RPMI8226 (cell line): ENCODE data around the gene KIF26A.

Source experiments
- DNase-seq: peaks from one replicate; pipeline ENCODE4 v3.0.0-alpha.2; 2015

Gene KIF26A

DNA sequence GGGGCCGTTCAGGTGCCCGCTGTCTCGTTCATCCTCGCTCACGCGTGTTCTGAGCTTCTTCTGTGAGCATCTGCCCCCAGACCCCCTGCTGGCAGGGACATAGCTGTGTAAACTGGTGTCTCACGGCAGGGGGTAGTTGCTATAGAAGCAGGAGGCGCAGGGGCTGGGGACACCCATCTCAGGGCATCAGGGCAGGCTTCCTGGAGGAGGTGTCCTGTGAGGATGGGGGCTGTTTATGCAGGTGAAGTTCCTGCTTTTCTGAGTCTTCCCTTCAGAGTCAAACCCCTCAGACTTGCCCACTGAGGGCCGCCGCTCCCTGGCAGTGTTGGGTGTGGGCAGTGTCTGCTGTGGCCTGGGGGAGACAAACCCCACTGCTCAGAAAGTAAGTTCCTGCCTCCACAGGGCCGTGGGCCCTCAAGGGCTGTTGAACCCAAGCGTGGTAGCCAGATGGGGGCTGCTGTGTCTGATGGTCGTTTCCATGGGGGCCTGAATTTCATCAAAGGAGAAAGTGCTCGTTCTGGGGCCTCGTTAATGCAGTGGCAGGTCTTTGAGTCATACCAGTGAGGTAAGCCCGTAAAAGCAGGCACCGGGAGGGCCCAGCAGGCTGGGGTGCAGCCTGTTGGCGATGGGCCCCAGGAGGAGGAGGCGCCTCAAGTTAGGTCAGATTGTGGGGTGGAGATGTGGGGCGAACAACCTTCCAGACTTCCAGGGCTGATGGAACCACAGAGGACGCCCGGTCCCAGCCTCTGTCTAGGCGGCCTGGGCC lies 23.4 kb downstream of the KIF26A start:
- no peak for DNase-seq

DNA sequence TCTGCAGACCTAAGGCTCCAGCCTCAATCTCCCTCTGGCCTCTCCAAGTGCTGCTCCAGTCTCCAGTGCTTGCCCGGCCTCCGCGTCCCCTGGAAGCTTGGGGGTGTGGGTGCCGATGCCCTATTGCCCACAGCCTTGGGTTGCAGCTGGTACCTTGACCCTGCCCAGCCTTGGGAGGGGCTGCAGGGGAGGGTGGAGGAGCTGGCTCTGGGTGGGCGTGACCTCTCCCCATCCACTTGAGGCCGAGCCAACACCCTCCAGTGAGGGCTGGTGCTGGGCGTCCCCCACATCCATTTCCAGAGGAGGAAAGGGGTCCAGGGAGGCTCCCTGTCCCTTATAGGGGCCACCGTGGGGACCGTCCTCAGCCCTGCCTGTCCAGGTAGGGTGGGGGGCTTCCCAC lies 24.1 kb downstream of the KIF26A start:
- DNase-seq = no peak

DNA sequence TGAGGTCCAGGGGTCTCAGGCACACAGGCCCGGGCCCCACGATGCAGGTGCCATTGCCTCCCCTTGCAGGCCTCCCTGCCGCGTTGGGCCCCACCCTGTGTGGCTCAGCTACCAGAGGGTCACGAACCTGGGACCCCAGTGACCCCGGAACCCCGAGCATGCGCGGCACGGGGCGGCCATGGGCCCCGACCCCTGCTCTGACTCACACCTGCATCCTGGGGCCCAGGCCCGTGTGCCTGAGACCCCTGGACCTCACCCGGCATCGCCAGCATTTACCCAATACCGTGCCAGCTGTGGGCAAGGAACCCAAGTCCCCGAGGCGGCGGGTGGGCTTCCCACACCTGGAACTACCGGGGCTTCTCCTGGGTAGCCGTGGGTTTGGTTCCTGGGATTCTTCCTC lies 25.2 kb downstream of the KIF26A start:
- no peak for DNase-seq

DNA sequence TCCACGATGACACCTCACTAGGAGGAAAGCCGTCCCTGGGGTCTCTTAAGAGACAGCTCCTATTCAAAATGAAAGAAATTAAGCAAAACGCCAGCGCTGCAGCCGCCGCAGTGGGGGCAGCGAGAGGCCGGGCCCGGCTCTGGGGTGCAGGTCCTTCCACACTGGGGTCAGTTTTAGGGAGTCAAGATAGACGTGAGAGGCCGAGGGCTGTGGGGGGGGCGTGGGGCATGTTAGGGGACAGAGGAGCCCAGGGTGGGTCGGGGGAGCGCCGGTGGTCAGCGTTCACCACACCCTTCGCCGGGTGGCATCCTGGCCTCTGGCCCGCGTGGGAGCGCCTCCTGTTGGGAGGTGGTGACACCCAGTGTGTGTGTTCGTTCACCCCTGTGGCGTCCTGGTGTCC lies 25.7 kb downstream of the KIF26A start:
- no peak for DNase-seq

GRCh38 chr14:104164512-104164911 lies 26.1 kb downstream of the KIF26A start:
- no peak for DNase-seq

GRCh38 chr14:104166698-104167097 lies 28.3 kb downstream of the KIF26A start:
- no peak for DNase-seq

- DNase-seq = no peak
These were observed 30.2 kb downstream of the KIF26A start for GRCh38 chr14:104168603-104169002.

DNA sequence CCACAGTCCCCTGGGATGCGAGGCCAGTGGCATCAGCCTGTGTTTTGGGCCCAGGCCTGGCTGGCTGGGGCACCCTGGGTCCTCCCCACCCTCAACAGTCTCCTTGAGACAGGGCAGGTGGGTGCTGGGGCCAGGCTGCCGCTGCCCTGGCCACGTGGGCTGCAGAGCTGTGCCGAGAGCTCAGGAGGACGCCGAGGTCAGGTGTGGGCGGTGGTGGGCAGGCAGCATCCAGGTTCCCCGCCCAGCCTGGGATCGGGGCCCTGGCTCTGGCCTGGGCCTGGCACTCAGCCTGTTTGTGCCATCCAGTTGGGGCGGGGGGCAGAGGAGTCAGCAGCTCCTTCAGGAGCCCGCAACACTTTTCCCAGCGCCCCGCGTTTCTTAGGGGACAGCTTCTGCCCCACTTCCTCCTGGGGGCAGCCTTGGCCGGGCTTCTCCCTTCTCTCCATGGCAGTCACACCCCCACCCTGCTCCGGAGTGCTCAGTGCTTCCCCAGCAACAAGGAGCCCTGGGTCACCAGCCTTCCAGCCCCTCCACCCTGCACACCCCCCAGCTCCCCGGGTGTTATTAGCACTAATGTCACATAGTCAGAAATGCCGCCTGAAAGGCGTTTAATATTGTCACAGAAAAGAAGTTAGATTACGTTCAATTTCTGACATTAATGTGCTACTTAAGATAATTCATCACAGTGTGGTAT lies 30.8 kb downstream of the KIF26A start:
- no peak for DNase-seq

GRCh38 chr14:104169699-104170479 lies 31.5 kb downstream of the KIF26A start:
- no peak for DNase-seq

DNA sequence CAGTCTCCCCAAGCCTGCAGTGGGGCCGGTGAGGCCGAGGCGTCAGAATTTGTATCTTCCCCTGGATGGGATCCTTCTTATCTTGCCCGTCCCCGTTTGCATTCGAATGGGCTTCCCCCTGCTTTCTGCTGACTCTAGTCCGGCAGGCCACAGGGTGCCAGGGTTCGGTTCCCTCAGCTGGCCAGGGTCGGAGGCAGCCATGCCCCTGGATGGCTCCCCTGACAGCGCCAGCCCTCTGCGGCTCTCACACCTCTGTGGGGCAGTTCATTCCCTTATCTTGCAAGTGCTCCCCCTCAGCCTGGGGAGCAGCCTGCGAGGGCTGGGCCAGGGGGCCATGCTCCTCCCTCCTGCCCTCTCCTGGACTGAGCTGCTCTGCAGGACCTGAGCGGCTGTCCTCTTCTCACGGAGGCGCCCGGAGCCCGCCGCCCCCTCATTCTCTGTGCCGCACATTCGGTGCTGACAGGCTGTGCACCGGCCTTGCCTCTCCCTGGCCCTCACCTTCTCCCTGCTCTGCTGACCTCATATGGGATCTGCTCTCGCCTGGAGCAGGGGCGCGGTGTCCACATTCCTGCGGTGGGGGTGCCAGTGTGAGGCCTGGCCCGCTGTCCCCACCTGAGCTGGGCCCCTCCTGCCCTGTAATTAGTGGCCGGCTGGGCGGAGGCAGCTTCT lies 32.8 kb downstream of the KIF26A start:
- no peak for DNase-seq

GRCh38 chr14:104171895-104172294 lies 33.5 kb downstream of the KIF26A start:
- no peak for DNase-seq

DNA sequence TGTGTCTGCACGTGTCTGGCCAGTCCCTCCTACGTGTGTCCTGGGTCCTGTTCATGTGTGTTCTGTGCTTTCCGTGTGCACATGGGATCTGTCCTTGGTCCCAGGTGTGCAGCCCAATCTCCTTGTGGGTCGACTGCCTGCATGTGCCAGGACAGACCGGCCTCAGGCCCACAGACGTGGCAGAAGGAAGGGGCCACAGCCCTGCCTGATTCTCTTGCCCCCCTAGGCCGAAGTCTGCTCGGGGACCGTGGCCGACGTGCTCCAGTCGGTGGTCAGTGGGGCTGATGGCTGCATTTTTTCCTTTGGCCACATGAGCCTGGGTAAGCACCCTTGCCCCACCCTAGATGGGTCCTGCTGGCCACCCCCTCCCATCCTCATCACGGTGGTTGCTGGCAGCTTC lies 34.0 kb downstream of the KIF26A start:
- DNase-seq = no peak

DNA sequence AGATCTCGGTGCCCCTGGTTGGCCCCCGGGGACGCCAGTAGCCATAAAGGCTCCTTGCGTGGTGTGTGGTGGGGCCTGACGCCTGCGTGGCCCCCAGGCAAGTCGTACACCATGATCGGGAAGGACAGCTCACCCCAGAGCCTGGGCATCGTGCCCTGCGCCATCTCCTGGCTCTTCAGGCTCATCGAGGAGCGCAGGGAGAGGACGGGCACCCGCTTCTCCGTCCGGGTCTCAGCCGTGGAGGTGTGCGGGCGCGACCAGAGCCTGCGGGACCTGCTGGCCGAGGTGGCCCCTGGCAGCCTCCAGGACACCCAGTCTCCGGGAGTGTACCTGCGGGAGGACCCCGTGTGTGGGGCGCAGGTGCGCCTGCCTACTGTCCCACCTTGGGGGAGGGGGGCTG lies 34.5 kb downstream of the KIF26A start:
- DNase-seq = no peak

GRCh38 chr14:104174051-104174450 lies 35.7 kb downstream of the KIF26A start:
- no peak for DNase-seq

DNA sequence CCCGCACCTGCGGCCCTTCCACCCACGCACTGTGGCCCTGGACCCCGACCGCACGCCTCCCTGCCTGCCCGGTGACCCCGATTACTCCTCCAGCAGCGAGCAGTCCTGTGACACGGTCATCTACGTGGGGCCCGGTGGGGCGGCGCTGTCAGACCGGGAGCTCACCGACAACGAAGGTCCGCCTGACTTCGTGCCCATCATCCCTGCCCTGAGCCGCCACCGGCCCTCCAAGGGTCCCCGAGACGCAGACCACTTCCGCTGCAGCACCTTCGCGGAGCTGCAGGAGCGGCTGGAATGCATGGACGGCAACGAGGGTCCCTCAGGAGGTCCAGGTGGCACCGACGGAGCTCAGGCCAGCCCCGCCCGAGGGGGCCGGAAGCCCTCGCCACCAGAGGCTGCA lies 36.7 kb downstream of the KIF26A start:
- no peak for DNase-seq

GRCh38 chr14:104175811-104176210 lies 37.4 kb downstream of the KIF26A start:
- DNase-seq = no peak

DNA sequence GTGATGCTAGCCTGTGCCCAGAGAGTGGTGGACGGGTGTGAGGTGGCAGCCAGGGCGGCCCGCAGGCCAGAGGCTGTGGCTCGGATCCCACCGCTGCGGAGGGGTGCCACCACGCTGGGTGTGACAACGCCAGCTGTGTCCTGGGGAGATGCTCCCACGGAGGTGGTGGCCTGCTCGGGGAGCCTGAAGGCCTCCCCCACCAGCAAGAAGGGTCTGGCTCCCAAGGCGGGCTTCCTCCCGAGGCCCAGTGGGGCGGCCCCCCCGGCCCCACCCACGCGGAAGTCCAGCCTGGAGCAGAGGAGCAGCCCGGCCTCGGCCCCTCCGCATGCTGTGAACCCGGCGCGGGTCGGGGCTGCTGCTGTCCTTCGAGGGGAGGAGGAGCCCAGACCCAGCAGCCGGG lies 38.2 kb downstream of the KIF26A start:
- DNase-seq = no peak

DNA sequence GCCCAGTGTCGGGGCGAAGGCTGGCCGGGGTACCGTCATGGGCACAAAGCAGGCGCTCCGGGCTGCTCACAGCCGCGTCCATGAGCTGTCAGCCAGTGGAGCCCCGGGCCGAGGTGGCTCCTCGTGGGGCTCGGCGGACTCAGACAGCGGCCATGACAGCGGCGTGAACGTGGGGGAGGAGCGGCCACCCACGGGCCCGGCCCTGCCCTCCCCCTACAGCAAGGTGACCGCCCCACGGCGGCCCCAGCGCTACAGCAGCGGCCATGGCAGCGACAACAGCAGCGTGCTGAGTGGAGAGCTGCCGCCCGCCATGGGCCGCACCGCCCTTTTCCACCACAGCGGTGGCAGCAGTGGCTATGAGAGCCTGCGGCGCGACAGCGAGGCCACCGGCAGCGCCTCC lies 39.0 kb downstream of the KIF26A start:
- DNase-seq = no peak

DNA sequence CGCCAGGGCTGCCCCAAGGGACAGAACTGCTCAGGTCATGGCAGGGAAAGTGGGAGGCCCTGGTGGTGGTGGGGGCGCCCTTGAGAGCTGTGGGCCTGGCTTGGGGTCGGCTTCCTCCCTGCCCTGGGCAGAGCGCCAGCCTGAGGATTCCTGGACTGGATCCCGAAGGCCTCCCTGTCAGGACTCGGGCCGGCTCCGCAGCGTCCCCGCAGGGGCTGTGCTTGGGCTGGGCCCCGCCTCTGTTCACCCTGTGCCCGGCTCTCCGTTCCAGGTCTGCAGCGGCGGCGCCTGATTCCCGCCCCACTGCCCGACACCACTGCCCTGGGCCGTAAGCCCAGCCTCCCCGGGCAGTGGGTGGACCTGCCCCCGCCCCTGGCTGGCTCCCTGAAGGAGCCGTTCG lies 39.9 kb downstream of the KIF26A start:
- no peak for DNase-seq

- no peak for DNase-seq
These were observed 40.7 kb downstream of the KIF26A start for GRCh38 chr14:104179126-104179525.

DNA sequence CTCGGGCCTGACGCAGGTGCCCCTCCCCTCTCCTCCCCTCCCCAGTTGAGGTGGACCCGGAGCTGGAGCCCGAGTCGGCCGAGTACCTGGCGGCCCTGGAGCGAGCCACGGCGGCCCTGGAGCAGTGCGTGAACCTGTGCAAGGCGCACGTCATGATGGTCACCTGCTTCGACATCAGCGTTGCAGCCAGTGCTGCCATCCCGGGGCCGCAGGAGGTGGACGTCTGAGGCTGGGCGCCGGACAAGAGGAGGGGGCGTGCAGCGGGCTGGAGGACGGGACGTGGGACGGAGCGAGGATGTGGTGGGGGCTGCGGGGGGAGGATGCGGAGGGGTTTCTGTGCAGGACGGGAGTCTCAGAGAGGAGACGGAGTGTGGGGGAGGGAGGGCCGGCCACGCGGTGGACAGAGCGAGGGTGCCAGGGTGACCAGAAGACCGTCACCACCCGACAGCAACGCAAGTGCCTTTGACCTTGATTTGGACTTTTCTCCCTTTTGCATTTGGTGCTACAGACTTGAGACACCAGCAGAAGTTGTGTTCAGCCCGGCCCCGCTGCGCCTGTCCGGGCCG lies 41.3 kb downstream of the KIF26A start:
- DNase-seq = no peak

GRCh38 chr14:104180561-104181165 lies 42.3 kb downstream of the KIF26A start:
- DNase-seq = no peak
